Caco-2 (cell line): Measurements from ENCODE around the gene SH3TC1. TPM values are rescaled to one million over a fixed set of nuclear protein-coding genes. Genes with fewer than 3 reads are reported as not detected.

Experiments used
- BruUV-seq: library from RNA; stranded (reverse); fragments of 400-500 nt; replicated peaks from 2 replicates; lab custom pipeline; 2021; lab: Mats Ljungman, UMichigan
- CTCF ChIA-PET: fragments of 300-600 bp; sonication (Branson Sonifier 250); formaldehyde crosslinking; loops from one replicate; lab custom pipeline; 2022; ENCODE audit warnings: antibody characterized with exemption; lab: Charles Lee
- POLR2A ChIA-PET: fragments of 300-600 bp; sonication (Branson Sonifier 250); formaldehyde crosslinking; loops from one replicate; lab custom pipeline; 2022; ENCODE audit warnings: antibody characterized with exemption; lab: Charles Lee
- DNase-seq, 2 experiments: peaks; one replicate each; pipeline versions ENCODE4 v3.0.0 to v3.0.0-alpha.2; 2020 to 2022
- H3K27me3 ChIP-seq: replicated peaks from 2 replicates; pipeline ENCODE4 v1.6.0; 2011; ENCODE audit warnings: low read length; ENCODE audit not compliant: control insufficient read depth, insufficient read depth
- H3K36me3 ChIP-seq: 2 replicates; pipeline ENCODE4 v1.5.1; 2011; ENCODE audit warnings: low read length; ENCODE audit not compliant: control insufficient read depth, insufficient read depth
- H3K4me1 ChIP-seq: fragments of 250-450 bp; sonication (Bioruptor Pico); 2 replicates; pipeline ENCODE4 v1.5.1; 2020; ENCODE audit warnings: mild to moderate bottlenecking
- H3K4me3 ChIP-seq: 2 replicates; pipeline ENCODE4 v1.5.1; 2011; ENCODE audit warnings: low read depth, mild to moderate bottlenecking, control low read depth, low read length
- H3K9me3 ChIP-seq: fragments of 250-450 bp; sonication (Bioruptor Pico); 2 replicates; pipeline ENCODE4 v1.5.1; 2020; ENCODE audit warnings: mild to moderate bottlenecking, moderate library complexity
- H3K27ac Mint-ChIP-seq: one replicate; pipeline ENCODE4 v1.8.0; 2022; ENCODE audit warnings: mixed read lengths; ENCODE audit not compliant: unreplicated experiment
- H3K27me3 Mint-ChIP-seq: one replicate; pipeline ENCODE4 v1.8.0; 2022; ENCODE audit warnings: mixed read lengths; ENCODE audit not compliant: insufficient read depth, unreplicated experiment
- H3K36me3 Mint-ChIP-seq: one replicate; pipeline ENCODE4 v1.8.0; 2022; ENCODE audit warnings: mild to moderate bottlenecking, mixed read lengths; ENCODE audit not compliant: insufficient read depth, unreplicated experiment
- H3K4me1 Mint-ChIP-seq: one replicate; pipeline ENCODE4 v1.8.0; 2022; ENCODE audit warnings: low read depth, mixed read lengths; ENCODE audit not compliant: unreplicated experiment
- H3K4me3 Mint-ChIP-seq: one replicate; pipeline ENCODE4 v1.8.0; 2022; ENCODE audit warnings: mild to moderate bottlenecking, moderate library complexity, mixed read lengths; ENCODE audit not compliant: unreplicated experiment
- H3K9me3 Mint-ChIP-seq: one replicate; pipeline ENCODE4 v1.8.0; 2022; ENCODE audit warnings: mixed read lengths; ENCODE audit not compliant: unreplicated experiment
- intact Hi-C: fragments of 100-400 bp; cut with micrococcal nuclease; formaldehyde crosslinking; loops from one replicate; pipeline ENCODE4 v1.10.0; 2022; ENCODE audit not compliant: unreplicated experiment
- total RNA-seq: library from RNA; stranded (reverse); gene quantifications from 2 replicates; pipeline ENCODE4 v1.2.3, GENCODE V29; 2022
- TF ChIP-seq, protein P1 (sequence below), 2 experiments: fragments of 200-600 bp in 1 of 2; IDR thresholded peaks; 1 replicate in 1 of 2; 2 replicates in 1 of 2; pipeline versions ENCODE4 v1.5.1 to v1.8.0; 2011 to 2022; ENCODE audit warnings: antibody characterized with exemption in 1 of 2, control low read depth in 1 of 2, inconsistent platforms in 1 of 2, low read depth in 1 of 2, low read length in 1 of 2, mild to moderate bottlenecking in 1 of 2, moderate library complexity in 1 of 2; ENCODE audit not compliant: insufficient read depth in 1 of 2, severe bottlenecking in 1 of 2, unreplicated experiment in 1 of 2

Gene SH3TC1
- total RNA-seq, 1 experiment from 2014 or later = 18.6 TPM

GRCh38 chr4:8239226-8239625 lies 40.1 kb downstream of the SH3TC1 start:
- CTCF ChIA-PET = interaction anchor here (4.2 kb wide), 1 partner anchor 62 kb away, joined by 30 read pairs; no protein-coding TSS in a partner anchor
- Histone ChIP-seq H3K36me3 (peaks cover 1% of the 10 kb centered on the region), H3K9me3 (no peaks in the 10 kb centered on the region), H3K27me3 (no peaks in the 10 kb centered on the region), H3K4me1 (peaks cover 33% of the 10 kb centered on the region), H3K4me3 (no peak overlapping the region)
- H3K9me3 Mint-ChIP-seq = no peaks in the 10 kb centered on the region
- BruUV-seq = no TSS peak
- no peaks in the 10 kb centered on the region for H3K36me3 Mint-ChIP-seq
- no peak overlapping the region for H3K27ac Mint-ChIP-seq
- H3K4me3 Mint-ChIP-seq = no peak overlapping the region
- POLR2A ChIA-PET = no interaction called here
- TF ChIP-seq, protein P1, sequence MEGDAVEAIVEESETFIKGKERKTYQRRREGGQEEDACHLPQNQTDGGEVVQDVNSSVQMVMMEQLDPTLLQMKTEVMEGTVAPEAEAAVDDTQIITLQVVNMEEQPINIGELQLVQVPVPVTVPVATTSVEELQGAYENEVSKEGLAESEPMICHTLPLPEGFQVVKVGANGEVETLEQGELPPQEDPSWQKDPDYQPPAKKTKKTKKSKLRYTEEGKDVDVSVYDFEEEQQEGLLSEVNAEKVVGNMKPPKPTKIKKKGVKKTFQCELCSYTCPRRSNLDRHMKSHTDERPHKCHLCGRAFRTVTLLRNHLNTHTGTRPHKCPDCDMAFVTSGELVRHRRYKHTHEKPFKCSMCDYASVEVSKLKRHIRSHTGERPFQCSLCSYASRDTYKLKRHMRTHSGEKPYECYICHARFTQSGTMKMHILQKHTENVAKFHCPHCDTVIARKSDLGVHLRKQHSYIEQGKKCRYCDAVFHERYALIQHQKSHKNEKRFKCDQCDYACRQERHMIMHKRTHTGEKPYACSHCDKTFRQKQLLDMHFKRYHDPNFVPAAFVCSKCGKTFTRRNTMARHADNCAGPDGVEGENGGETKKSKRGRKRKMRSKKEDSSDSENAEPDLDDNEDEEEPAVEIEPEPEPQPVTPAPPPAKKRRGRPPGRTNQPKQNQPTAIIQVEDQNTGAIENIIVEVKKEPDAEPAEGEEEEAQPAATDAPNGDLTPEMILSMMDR (IDR thresholded peaks at IDR 0.05; ENCODE audit: insufficient read depth in 1 of 2, low read depth in 1 of 2, low read length in 1 of 2, severe bottlenecking in 1 of 2, unreplicated experiment in 1 of 2) = no peak
- H3K4me1 Mint-ChIP-seq = peaks cover 6% of the 10 kb centered on the region
- DNase-seq = no peak
- intact Hi-C loops = loop anchor here (2.0 kb wide), 1 partner anchor 40 kb away; the partner anchor contains the start of gene SH3TC1
- H3K27me3 Mint-ChIP-seq = no peaks in the 10 kb centered on the region

DNA sequence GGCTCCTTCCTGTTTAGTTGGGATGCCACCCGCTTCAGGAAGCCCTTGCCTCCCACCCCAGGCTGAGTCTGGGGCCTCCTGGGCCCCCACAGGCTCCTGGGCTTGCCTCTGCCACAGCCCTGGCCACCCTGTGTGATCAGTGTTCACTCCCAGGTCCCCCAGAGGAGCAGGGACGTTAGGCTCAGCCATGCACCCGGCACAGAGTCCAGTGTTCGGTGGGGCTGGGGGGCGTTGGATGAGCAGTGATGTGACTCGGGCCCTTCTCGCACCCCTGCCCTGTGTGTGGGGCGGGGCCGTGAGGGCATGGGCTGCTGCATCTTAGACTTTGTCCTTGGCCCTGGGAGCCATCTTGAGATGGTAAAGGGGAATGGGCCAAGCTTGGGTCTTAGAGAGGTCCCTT lies 40.6 kb downstream of the SH3TC1 start:
- Histone ChIP-seq H3K4me3 (no peak overlapping the region), H3K9me3 (no peaks in the 10 kb centered on the region), H3K4me1 (peaks cover 33% of the 10 kb centered on the region), H3K27me3 (no peaks in the 10 kb centered on the region), H3K36me3 (peaks cover 1% of the 10 kb centered on the region)
- Mint-ChIP-seq H3K9me3 (no peaks in the 10 kb centered on the region), H3K36me3 (no peaks in the 10 kb centered on the region), H3K27ac (no peak overlapping the region), H3K4me3 (no peak overlapping the region), H3K4me1 (peaks cover 6% of the 10 kb centered on the region), H3K27me3 (no peaks in the 10 kb centered on the region)
- POLR2A ChIA-PET = no interaction called here
- TF ChIP-seq, protein P1 (IDR thresholded peaks at IDR 0.05; ENCODE audit: insufficient read depth in 1 of 2, low read depth in 1 of 2, low read length in 1 of 2, severe bottlenecking in 1 of 2, unreplicated experiment in 1 of 2) = no peak
- intact Hi-C loops = loop anchor here (2.0 kb wide), 1 partner anchor 41 kb away; the partner anchor contains the start of gene SH3TC1
- CTCF ChIA-PET = interaction anchor here (4.2 kb wide), 1 partner anchor 63 kb away, joined by 30 read pairs; no protein-coding TSS in a partner anchor
- no TSS peak for BruUV-seq
- DNase-seq = no peak

DNA sequence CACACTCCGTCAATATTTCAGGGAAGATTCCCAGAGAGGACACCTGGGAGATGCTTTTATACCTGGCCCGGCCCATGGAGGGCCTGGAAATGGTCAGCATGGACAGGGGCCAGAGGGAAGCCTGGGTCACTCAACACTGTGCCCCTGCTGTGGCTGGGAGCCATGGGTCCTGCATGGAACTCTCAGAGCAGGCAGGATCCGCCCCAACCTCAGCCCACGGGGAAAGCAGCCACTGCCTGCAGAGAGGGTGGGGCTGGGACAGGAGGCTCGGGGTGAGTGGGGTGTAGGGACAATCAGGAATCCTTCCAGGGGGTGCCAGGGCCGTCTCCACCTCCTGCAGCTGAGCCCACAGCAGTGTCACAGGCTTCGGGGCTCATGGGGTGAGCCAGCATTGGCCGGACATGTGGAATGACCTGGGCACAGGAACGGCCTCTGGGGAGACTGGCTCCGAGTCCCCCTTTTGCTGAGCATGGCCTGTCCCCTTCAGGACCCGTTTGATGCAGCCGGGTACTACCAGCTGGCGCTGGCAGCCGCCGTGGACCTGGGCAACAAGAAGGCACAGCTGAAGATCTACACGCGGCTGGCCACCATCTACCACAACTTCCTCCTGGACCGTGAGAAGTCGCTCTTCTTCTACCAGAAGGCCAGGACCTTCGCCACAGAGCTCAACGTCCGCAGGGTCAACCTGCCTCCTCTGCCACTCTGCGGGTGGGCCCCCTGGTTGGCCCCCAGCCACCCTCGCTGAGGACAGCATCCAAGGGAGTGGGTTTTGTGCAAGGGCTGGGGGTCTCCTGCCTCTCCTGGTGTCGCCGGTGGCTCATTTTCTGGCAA lies 41.3 kb downstream of the SH3TC1 start:
- Mint-ChIP-seq H3K27ac (no peak overlapping the region), H3K27me3 (no peaks in the 10 kb centered on the region), H3K36me3 (no peaks in the 10 kb centered on the region), H3K4me3 (no peak overlapping the region), H3K4me1 (peaks cover 6% of the 10 kb centered on the region), H3K9me3 (no peaks in the 10 kb centered on the region)
- TF ChIP-seq, protein P1 (IDR thresholded peaks at IDR 0.05; ENCODE audit: insufficient read depth in 1 of 2, low read depth in 1 of 2, low read length in 1 of 2, severe bottlenecking in 1 of 2, unreplicated experiment in 1 of 2) = no peak
- no peak overlapping the region for H3K4me3 ChIP-seq
- peaks cover 1% of the 10 kb centered on the region for H3K36me3 ChIP-seq
- intact Hi-C loops = no loop called here
- no peaks in the 10 kb centered on the region for H3K9me3 ChIP-seq
- ChIA-PET CTCF (no interaction called here), POLR2A (no interaction called here)
- peaks cover 33% of the 10 kb centered on the region for H3K4me1 ChIP-seq
- no peaks in the 10 kb centered on the region for H3K27me3 ChIP-seq
- no TSS peak for BruUV-seq
- DNase-seq = no peak
